Astrocyte (in vitro differentiated cells and primary cell): Measurements from ENCODE around the gene RP2. TPM values are rescaled to one million over a fixed set of nuclear protein-coding genes. Genes with fewer than 3 reads are reported as not detected.
A peak's percentile ranks its signal among the peaks of the same experiment; 100 is the strongest.

Experiments used
- DNase-seq: peaks from one replicate; pipeline ENCODE4 v3.0.0-alpha.2; 2010; ENCODE audit warnings: low read depth
- FAIRE-seq: peaks from 2 replicates; lab custom pipeline; 2011; peaks lifted over from hg19 to GRCh38; lab: Jason Lieb, UNC
- H2AFZ ChIP-seq: 2 replicates; pipeline ENCODE4 v1.6.0; 2012; ENCODE audit warnings: low read depth, low read length, inconsistent platforms
- H3K27ac ChIP-seq: 2 replicates; pipeline ENCODE4 v1.5.1; 2011; ENCODE audit warnings: low read depth, low read length, inconsistent platforms
- H3K27me3 ChIP-seq: 2 replicates; pipeline ENCODE4 v1.6.0; 2011; ENCODE audit warnings: low read length, inconsistent platforms; ENCODE audit not compliant: insufficient read depth
- H3K36me3 ChIP-seq: 2 replicates; pipeline ENCODE4 v1.5.1; 2011; ENCODE audit warnings: low read length, inconsistent platforms; ENCODE audit not compliant: insufficient read depth
- H3K4me1 ChIP-seq: 2 replicates; pipeline ENCODE4 v1.5.1; 2011; ENCODE audit warnings: low read length, inconsistent platforms; ENCODE audit not compliant: insufficient read depth
- H3K4me2 ChIP-seq: 2 replicates; pipeline ENCODE4 v1.6.0; 2012; ENCODE audit warnings: low read length, inconsistent platforms
- H3K4me3 ChIP-seq: 2 replicates; pipeline ENCODE4 v1.5.1; 2011; ENCODE audit warnings: low read depth, mild to moderate bottlenecking, low read length, inconsistent platforms; ENCODE audit not compliant: insufficient read depth
- H3K79me2 ChIP-seq: 2 replicates; pipeline ENCODE4 v1.6.0; 2012; ENCODE audit warnings: mild to moderate bottlenecking, low read length, inconsistent platforms; ENCODE audit not compliant: insufficient read depth
- H3K9ac ChIP-seq: 2 replicates; pipeline ENCODE4 v1.6.0; 2012; ENCODE audit warnings: mild to moderate bottlenecking, low read length, inconsistent platforms
- H3K9me3 ChIP-seq: 2 replicates; pipeline ENCODE4 v1.5.1; 2012; ENCODE audit warnings: low read depth, mild to moderate bottlenecking, low read length, inconsistent platforms; ENCODE audit not compliant: insufficient read depth
- H4K20me1 ChIP-seq: 2 replicates; pipeline ENCODE4 v1.6.0; 2012; ENCODE audit warnings: low read length, inconsistent platforms; ENCODE audit not compliant: insufficient read depth
- H3K27ac Mint-ChIP-seq: one replicate; pipeline ENCODE4 v1.8.0; 2021; ENCODE audit warnings: mild to moderate bottlenecking, mixed read lengths; ENCODE audit not compliant: unreplicated experiment
- H3K27me3 Mint-ChIP-seq: one replicate; pipeline ENCODE4 v1.8.0; 2021; ENCODE audit warnings: low read depth, mixed read lengths; ENCODE audit not compliant: unreplicated experiment
- H3K36me3 Mint-ChIP-seq: one replicate; pipeline ENCODE4 v1.8.0; 2021; ENCODE audit warnings: low read depth, mixed read lengths; ENCODE audit not compliant: unreplicated experiment
- H3K4me1 Mint-ChIP-seq: one replicate; pipeline ENCODE4 v1.8.0; 2021; ENCODE audit warnings: low read depth, mixed read lengths; ENCODE audit not compliant: unreplicated experiment
- H3K4me3 Mint-ChIP-seq: one replicate; pipeline ENCODE4 v1.8.0; 2021; ENCODE audit warnings: mild to moderate bottlenecking, moderate library complexity, mixed read lengths; ENCODE audit not compliant: unreplicated experiment
- H3K9me3 Mint-ChIP-seq: one replicate; pipeline ENCODE4 v1.8.0; 2021; ENCODE audit warnings: mild to moderate bottlenecking, mixed read lengths; ENCODE audit not compliant: unreplicated experiment
- CTCF ChIP-seq: IDR thresholded peaks from 2 replicates; pipeline ENCODE4 v1.5.1; 2011; ENCODE audit warnings: low read depth, mild to moderate bottlenecking, inconsistent platforms, low read length, moderate library complexity; ENCODE audit not compliant: insufficient read depth
- EZH2 ChIP-seq: IDR thresholded peaks from 2 replicates; pipeline ENCODE4 v1.6.1; 2012; ENCODE audit warnings: mild to moderate bottlenecking, low read length, inconsistent platforms; ENCODE audit not compliant: insufficient read depth
- total RNA-seq: library from RNA; stranded (reverse); gene quantifications from 2 replicates; pipeline ENCODE4 v1.2.1, GENCODE V29; 2021

RP2 gene
- total RNA-seq, 1 donor from 2014 or later: 20.5 TPM

GRCh38 chrX:46791927-46792809 is 44.7 kb upstream of the RP2 start:
- no peaks in the 10 kb centered on the region for H3K27me3 ChIP-seq
- peak overlapping the region; percentile 90 for H3K27ac Mint-ChIP-seq
- FAIRE-seq: peak; percentile 99
- H3K79me2 ChIP-seq: no peaks in the 10 kb centered on the region
- H3K9me3 Mint-ChIP-seq: no peaks in the 10 kb centered on the region
- no peak overlapping the region for H2AFZ ChIP-seq
- no peaks in the 10 kb centered on the region for H3K27me3 Mint-ChIP-seq
- peaks cover 23% of the 10 kb centered on the region for H3K4me1 Mint-ChIP-seq
- H3K36me3 Mint-ChIP-seq: no peaks in the 10 kb centered on the region
- DNase-seq: peak; percentile 95
- H3K9me3 ChIP-seq: no peaks in the 10 kb centered on the region
- H3K27ac ChIP-seq: peak overlapping the region; percentile 97
- H4K20me1 ChIP-seq: no peaks in the 10 kb centered on the region
- TF ChIP-seq EZH2: no peak
- no peak for TF ChIP-seq CTCF
- peak overlapping the region; percentile 78 for H3K9ac ChIP-seq
- H3K4me2 ChIP-seq: peak overlapping the region; percentile 83
- peak overlapping the region; percentile 31 for H3K4me3 ChIP-seq
- peak overlapping the region; percentile 20 for H3K4me3 Mint-ChIP-seq
- peaks cover 24% of the 10 kb centered on the region for H3K4me1 ChIP-seq
- no peaks in the 10 kb centered on the region for H3K36me3 ChIP-seq

GRCh38 chrX:46792810-46793188 is 44.0 kb upstream of the RP2 start:
- peaks cover 23% of the 10 kb centered on the region for H3K4me1 Mint-ChIP-seq
- Histone ChIP-seq H3K27ac (peak overlapping the region; percentile 97), H3K4me3 (no peak overlapping the region), H3K79me2 (no peaks in the 10 kb centered on the region), H3K4me1 (peaks cover 24% of the 10 kb centered on the region), H3K9me3 (no peaks in the 10 kb centered on the region), H3K27me3 (no peaks in the 10 kb centered on the region), H2AFZ (no peak overlapping the region), H3K4me2 (peak overlapping the region; percentile 83), H4K20me1 (no peaks in the 10 kb centered on the region), H3K36me3 (no peaks in the 10 kb centered on the region), H3K9ac (peak overlapping the region; percentile 15)
- TF ChIP-seq CTCF: no peak
- no peak for TF ChIP-seq EZH2
- no peaks in the 10 kb centered on the region for H3K36me3 Mint-ChIP-seq
- peak overlapping the region; percentile 90 for H3K27ac Mint-ChIP-seq
- no peaks in the 10 kb centered on the region for H3K9me3 Mint-ChIP-seq
- no peak for DNase-seq
- no peak for FAIRE-seq
- no peaks in the 10 kb centered on the region for H3K27me3 Mint-ChIP-seq
- H3K4me3 Mint-ChIP-seq: peak overlapping the region; percentile 20
